ENCODE results near the gene FOXM1.

GRCh38 chr12:2897418-2897817 lies 20.4 kb upstream of the FOXM1 start:
- TF ChIP-seq ZNF512B (CRISPR knock-in tag; IDR thresholded peaks at IDR 0.05; ENCODE audit: borderline replicate concordance), result no peak
- TF ChIP-seq SRSF9 (IDR thresholded peaks at IDR 0.05; ENCODE audit: borderline replicate concordance, insufficient read depth, low read depth, low read length, poor library complexity, severe bottlenecking), result no peak
- TF ChIP-seq NKX3-1 (CRISPR knock-in tag; IDR thresholded peaks at IDR 0.05), result no peak
- no peak for TF ChIP-seq NCOA5 (CRISPR knock-in tag; IDR thresholded peaks at IDR 0.05)
- TF ChIP-seq ZNF281 (CRISPR knock-in tag; IDR thresholded peaks at IDR 0.05; ENCODE audit: borderline replicate concordance), result no peak
- TF ChIP-seq RBAK (CRISPR knock-in tag; IDR thresholded peaks at IDR 0.05), result no peak
- TF ChIP-seq CREBL2 (CRISPR knock-in tag; IDR thresholded peaks at IDR 0.05; ENCODE audit: borderline replicate concordance), result no peak
- TF ChIP-seq REST (IDR thresholded peaks at IDR 0.05; ENCODE audit: borderline replicate concordance in 1 of 2, low read depth in 1 of 2, low read length in 2 of 2), result no peak
- no peak for TF ChIP-seq ZNF138 (CRISPR knock-in tag; IDR thresholded peaks at IDR 0.05; ENCODE audit: low read depth)
- TF ChIP-seq RCOR2 (CRISPR knock-in tag; IDR thresholded peaks at IDR 0.05), result no peak
- no peak for TF ChIP-seq ZNF639 (CRISPR knock-in tag; conservative IDR thresholded peaks at IDR 0.05)
- no peak for TF ChIP-seq CTCF (CRISPR knock-in tag; IDR thresholded peaks at IDR 0.05)
- no peak for TF ChIP-seq RAD21 (CRISPR knock-in tag; IDR thresholded peaks at IDR 0.05)
